Astrocyte (in vitro differentiated cells and primary cell): ENCODE results near the gene WWC2. TPM values are rescaled to one million over a fixed set of nuclear protein-coding genes. Genes with fewer than 3 reads are reported as not detected.

Source experiments
- DNase-seq: peaks from one replicate; pipeline ENCODE4 v3.0.0-alpha.2; 2010; ENCODE audit warnings: low read depth
- FAIRE-seq: peaks from 2 replicates; lab custom pipeline; 2011; peaks lifted over from hg19 to GRCh38; lab: Jason Lieb, UNC
- H2AFZ ChIP-seq: 2 replicates; pipeline ENCODE4 v1.6.0; 2012; ENCODE audit warnings: low read depth, low read length, inconsistent platforms
- H3K27ac ChIP-seq: 2 replicates; pipeline ENCODE4 v1.5.1; 2011; ENCODE audit warnings: low read depth, low read length, inconsistent platforms
- H3K27me3 ChIP-seq: 2 replicates; pipeline ENCODE4 v1.6.0; 2011; ENCODE audit warnings: low read length, inconsistent platforms; ENCODE audit not compliant: insufficient read depth
- H3K36me3 ChIP-seq: 2 replicates; pipeline ENCODE4 v1.5.1; 2011; ENCODE audit warnings: low read length, inconsistent platforms; ENCODE audit not compliant: insufficient read depth
- H3K4me1 ChIP-seq: 2 replicates; pipeline ENCODE4 v1.5.1; 2011; ENCODE audit warnings: low read length, inconsistent platforms; ENCODE audit not compliant: insufficient read depth
- H3K4me2 ChIP-seq: 2 replicates; pipeline ENCODE4 v1.6.0; 2012; ENCODE audit warnings: low read length, inconsistent platforms
- H3K4me3 ChIP-seq: 2 replicates; pipeline ENCODE4 v1.5.1; 2011; ENCODE audit warnings: low read depth, mild to moderate bottlenecking, low read length, inconsistent platforms; ENCODE audit not compliant: insufficient read depth
- H3K79me2 ChIP-seq: 2 replicates; pipeline ENCODE4 v1.6.0; 2012; ENCODE audit warnings: mild to moderate bottlenecking, low read length, inconsistent platforms; ENCODE audit not compliant: insufficient read depth
- H3K9ac ChIP-seq: 2 replicates; pipeline ENCODE4 v1.6.0; 2012; ENCODE audit warnings: mild to moderate bottlenecking, low read length, inconsistent platforms
- H3K9me3 ChIP-seq: 2 replicates; pipeline ENCODE4 v1.5.1; 2012; ENCODE audit warnings: low read depth, mild to moderate bottlenecking, low read length, inconsistent platforms; ENCODE audit not compliant: insufficient read depth
- H4K20me1 ChIP-seq: 2 replicates; pipeline ENCODE4 v1.6.0; 2012; ENCODE audit warnings: low read length, inconsistent platforms; ENCODE audit not compliant: insufficient read depth
- H3K27ac Mint-ChIP-seq: one replicate; pipeline ENCODE4 v1.8.0; 2021; ENCODE audit warnings: mild to moderate bottlenecking, mixed read lengths; ENCODE audit not compliant: unreplicated experiment
- H3K27me3 Mint-ChIP-seq: one replicate; pipeline ENCODE4 v1.8.0; 2021; ENCODE audit warnings: low read depth, mixed read lengths; ENCODE audit not compliant: unreplicated experiment
- H3K36me3 Mint-ChIP-seq: one replicate; pipeline ENCODE4 v1.8.0; 2021; ENCODE audit warnings: low read depth, mixed read lengths; ENCODE audit not compliant: unreplicated experiment
- H3K4me1 Mint-ChIP-seq: one replicate; pipeline ENCODE4 v1.8.0; 2021; ENCODE audit warnings: low read depth, mixed read lengths; ENCODE audit not compliant: unreplicated experiment
- H3K4me3 Mint-ChIP-seq: one replicate; pipeline ENCODE4 v1.8.0; 2021; ENCODE audit warnings: mild to moderate bottlenecking, moderate library complexity, mixed read lengths; ENCODE audit not compliant: unreplicated experiment
- H3K9me3 Mint-ChIP-seq: one replicate; pipeline ENCODE4 v1.8.0; 2021; ENCODE audit warnings: mild to moderate bottlenecking, mixed read lengths; ENCODE audit not compliant: unreplicated experiment
- EZH2 ChIP-seq: IDR thresholded peaks from 2 replicates; pipeline ENCODE4 v1.6.1; 2012; ENCODE audit warnings: mild to moderate bottlenecking, low read length, inconsistent platforms; ENCODE audit not compliant: insufficient read depth
- total RNA-seq: library from RNA; stranded (reverse); gene quantifications from 2 replicates; pipeline ENCODE4 v1.2.1, GENCODE V29; 2021
- TF ChIP-seq, protein P1 (sequence below): IDR thresholded peaks from 2 replicates; pipeline ENCODE4 v1.5.1; 2011; ENCODE audit warnings: low read depth, mild to moderate bottlenecking, inconsistent platforms, low read length, moderate library complexity; ENCODE audit not compliant: insufficient read depth

WWC2 gene
- total RNA-seq, 1 donor from 2014 or later: 62.6 TPM

DNA sequence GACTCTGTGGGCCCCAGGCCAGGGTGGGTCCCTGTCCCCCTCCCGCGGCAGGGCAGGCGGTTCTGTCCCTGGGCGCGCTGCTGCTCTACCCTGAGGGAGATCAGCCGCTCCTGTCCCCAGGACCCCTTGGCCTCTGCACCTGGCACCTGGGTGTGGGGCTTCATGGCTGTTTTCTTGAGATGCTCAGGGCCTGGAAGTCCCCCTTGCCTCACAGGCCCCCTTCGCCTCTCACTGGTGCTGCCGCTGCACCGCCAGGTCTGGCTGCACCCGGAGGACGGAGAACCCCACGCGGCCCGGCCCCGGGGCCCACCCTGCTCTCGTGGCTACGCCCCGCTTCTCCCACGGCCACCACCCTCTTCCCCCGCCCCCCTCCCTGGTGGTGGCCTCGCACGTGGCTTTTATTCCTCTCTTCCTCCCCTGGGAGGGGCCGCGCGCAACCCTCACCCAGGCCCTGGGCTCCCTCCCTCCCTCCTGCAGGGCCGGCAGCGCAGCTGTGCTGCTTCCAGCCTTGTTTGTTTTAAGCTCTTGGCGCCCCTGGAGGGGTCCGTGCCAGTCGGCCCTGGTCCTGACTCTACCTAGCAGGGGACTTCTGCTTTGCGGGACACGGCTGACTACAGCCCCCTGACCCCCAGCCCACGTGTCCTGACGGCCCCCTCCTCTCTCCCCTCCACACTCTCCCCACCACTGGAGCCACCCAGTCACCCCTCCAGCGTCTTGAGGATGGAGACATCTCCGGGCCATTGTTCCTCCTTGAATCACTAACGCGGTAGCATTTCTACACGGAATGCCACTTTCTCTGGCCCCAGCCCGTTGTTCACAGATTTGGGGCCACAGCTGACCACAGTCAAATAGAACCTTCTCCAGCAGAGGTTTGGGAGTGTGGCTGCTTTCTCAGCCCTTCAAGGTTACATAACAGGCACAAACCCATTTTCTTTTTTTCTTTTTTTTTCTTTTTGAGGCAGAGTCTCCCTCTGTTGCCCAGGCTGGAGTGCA, 243.8 kb downstream of the WWC2 start:
- Mint-ChIP-seq H3K27ac (no peak overlapping the region), H3K4me1 (peaks cover 4% of the 10 kb centered on the region), H3K36me3 (peaks cover 2% of the 10 kb centered on the region), H3K4me3 (no peak overlapping the region), H3K9me3 (peaks cover 2% of the 10 kb centered on the region), H3K27me3 (peaks cover 2% of the 10 kb centered on the region)
- H2AFZ ChIP-seq: peak overlapping the region; percentile 18
- no peak overlapping the region for H3K4me3 ChIP-seq
- peak overlapping the region; percentile 15 for H3K4me2 ChIP-seq
- no peak overlapping the region for H3K9ac ChIP-seq
- no peaks in the 10 kb centered on the region for H3K27me3 ChIP-seq
- H3K4me1 ChIP-seq: peaks cover 4% of the 10 kb centered on the region
- FAIRE-seq: no peak
- no peak for DNase-seq
- TF ChIP-seq, protein P1, sequence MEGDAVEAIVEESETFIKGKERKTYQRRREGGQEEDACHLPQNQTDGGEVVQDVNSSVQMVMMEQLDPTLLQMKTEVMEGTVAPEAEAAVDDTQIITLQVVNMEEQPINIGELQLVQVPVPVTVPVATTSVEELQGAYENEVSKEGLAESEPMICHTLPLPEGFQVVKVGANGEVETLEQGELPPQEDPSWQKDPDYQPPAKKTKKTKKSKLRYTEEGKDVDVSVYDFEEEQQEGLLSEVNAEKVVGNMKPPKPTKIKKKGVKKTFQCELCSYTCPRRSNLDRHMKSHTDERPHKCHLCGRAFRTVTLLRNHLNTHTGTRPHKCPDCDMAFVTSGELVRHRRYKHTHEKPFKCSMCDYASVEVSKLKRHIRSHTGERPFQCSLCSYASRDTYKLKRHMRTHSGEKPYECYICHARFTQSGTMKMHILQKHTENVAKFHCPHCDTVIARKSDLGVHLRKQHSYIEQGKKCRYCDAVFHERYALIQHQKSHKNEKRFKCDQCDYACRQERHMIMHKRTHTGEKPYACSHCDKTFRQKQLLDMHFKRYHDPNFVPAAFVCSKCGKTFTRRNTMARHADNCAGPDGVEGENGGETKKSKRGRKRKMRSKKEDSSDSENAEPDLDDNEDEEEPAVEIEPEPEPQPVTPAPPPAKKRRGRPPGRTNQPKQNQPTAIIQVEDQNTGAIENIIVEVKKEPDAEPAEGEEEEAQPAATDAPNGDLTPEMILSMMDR: no peak
- TF ChIP-seq EZH2: no peak
- no peaks in the 10 kb centered on the region for H4K20me1 ChIP-seq
- no peaks in the 10 kb centered on the region for H3K9me3 ChIP-seq
- no peaks in the 10 kb centered on the region for H3K36me3 ChIP-seq
- H3K27ac ChIP-seq: no peak overlapping the region
- no peaks in the 10 kb centered on the region for H3K79me2 ChIP-seq

DNA sequence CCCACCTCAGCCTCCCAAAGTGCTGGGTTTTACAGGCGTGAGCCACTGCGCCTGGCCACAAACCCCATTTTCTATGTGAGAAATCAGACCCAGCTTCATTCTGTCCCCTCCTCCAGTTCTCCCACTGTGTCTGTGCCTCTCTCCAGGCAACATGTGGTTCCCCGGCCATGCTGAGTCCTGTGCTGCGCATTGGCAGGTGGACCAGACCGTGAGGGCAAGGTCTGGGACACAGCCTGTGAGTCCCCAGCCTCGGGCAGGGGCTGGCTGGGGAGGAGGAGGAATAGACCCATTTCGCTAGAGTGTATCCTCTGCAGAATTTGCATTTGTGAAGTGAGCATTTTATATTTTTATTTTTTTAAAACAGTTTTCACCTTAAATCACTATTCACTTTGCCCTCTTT, 244.7 kb downstream of the WWC2 start:
- Histone ChIP-seq H3K27ac (no peak overlapping the region), H2AFZ (no peak overlapping the region), H4K20me1 (no peaks in the 10 kb centered on the region), H3K36me3 (no peaks in the 10 kb centered on the region), H3K9ac (no peak overlapping the region), H3K4me1 (peaks cover 11% of the 10 kb centered on the region), H3K27me3 (no peaks in the 10 kb centered on the region), H3K9me3 (no peaks in the 10 kb centered on the region), H3K4me2 (no peak overlapping the region), H3K4me3 (no peak overlapping the region), H3K79me2 (no peaks in the 10 kb centered on the region)
- peaks cover 2% of the 10 kb centered on the region for H3K9me3 Mint-ChIP-seq
- FAIRE-seq (no peak), DNase-seq (no peak)
- no peak overlapping the region for H3K4me3 Mint-ChIP-seq
- no peak overlapping the region for H3K27ac Mint-ChIP-seq
- TF ChIP-seq EZH2: no peak
- TF ChIP-seq, protein P1: no peak
- peaks cover 2% of the 10 kb centered on the region for H3K36me3 Mint-ChIP-seq
- peaks cover 7% of the 10 kb centered on the region for H3K4me1 Mint-ChIP-seq
- H3K27me3 Mint-ChIP-seq: peaks cover 2% of the 10 kb centered on the region
